Measurements from ENCODE around the gene NHLRC1.

NHLRC1 gene

DNA sequence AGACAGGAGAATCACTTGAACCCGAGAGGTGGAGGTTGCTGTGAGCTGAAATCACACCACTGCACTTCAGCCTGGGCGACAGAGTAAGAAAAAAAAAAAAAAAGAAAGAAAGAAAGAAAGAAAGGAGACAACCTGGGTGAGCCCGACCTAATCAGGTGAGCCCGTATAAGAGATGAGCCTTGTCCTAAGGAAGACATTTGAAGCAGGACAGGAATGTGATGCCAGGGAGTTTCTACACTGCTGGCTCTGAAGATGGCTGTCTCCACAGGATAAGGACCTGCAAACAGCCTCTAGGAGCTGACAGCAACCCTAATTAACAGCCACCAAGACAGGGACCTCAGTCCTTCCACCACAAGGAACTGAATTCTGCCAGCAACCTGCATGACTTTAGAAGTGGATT is 41.9 kb downstream of the NHLRC1 start:
- no peak for DNase-seq

DNA sequence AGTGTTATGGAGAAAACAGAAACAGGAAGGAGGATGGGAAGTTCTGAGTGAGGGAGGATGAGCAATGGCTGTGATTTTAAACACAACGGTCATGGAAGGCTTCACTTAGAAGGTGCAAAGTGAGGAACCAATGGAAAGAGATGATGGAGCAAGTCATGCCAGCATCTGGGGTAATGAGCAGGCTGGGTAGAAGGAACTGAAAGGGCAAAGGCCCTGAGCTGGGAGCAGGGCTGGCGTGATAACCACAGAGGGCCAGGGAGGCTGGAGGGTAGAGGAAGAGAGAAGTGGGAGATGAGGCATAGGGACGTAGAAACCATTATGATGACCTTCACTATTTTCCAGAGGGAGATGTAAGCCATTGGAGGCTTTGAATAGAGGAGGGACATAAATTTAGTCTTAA is 43.6 kb downstream of the NHLRC1 start:
- no peak for DNase-seq

- no peak for DNase-seq
Observed at GRCh38 chr6:18076231-18076630, 46.2 kb downstream of the NHLRC1 start.

- DNase-seq, result no peak
Observed at GRCh38 chr6:18072841-18073240, 49.6 kb downstream of the NHLRC1 start.

- no peak for DNase-seq
Observed at GRCh38 chr6:18070486-18070885, 52.0 kb downstream of the NHLRC1 start.
